Left ventricle myocardium superior (tissue), 1 donor: ENCODE data around the gene SGF29. TPM values are rescaled to one million over a fixed set of nuclear protein-coding genes. Genes with fewer than 3 reads are reported as not detected.
"Not testable (repeated sequence)": the region's sequence is repeated elsewhere in the genome, so short reads cannot be mapped to it uniquely, and the experiment has no call there.

Experiments
- ATAC-seq: fragments of 200-7000 bp; cut with Tn5 transposase; one replicate; pipeline ENCODE4 v1.9.1; 2020; ENCODE audit warnings: mild to moderate bottlenecking, moderate library complexity
- DNase-seq: peaks from one replicate; pipeline ENCODE4 v3.0.0-alpha.2; 2020
- intact Hi-C: fragments of 100-400 bp; cut with micrococcal nuclease; formaldehyde crosslinking; loops from one replicate; pipeline ENCODE4 v1.11.0; 2022
- total RNA-seq: library from RNA; stranded (reverse); fragmentation: NEBNext Ultra II Directional; extraction: Animal tissue kit (Norgen Biotek cat#: 25700); gene quantifications from one replicate; pipeline ENCODE4 v1.2.1, GENCODE V29; 2021
- donor health status: DM: no; HTN: yes; CAD: no; lungs with severe emphysema.

Gene SGF29
- total RNA-seq, 1 donor from 2014 or later = 20.4 TPM

DNA sequence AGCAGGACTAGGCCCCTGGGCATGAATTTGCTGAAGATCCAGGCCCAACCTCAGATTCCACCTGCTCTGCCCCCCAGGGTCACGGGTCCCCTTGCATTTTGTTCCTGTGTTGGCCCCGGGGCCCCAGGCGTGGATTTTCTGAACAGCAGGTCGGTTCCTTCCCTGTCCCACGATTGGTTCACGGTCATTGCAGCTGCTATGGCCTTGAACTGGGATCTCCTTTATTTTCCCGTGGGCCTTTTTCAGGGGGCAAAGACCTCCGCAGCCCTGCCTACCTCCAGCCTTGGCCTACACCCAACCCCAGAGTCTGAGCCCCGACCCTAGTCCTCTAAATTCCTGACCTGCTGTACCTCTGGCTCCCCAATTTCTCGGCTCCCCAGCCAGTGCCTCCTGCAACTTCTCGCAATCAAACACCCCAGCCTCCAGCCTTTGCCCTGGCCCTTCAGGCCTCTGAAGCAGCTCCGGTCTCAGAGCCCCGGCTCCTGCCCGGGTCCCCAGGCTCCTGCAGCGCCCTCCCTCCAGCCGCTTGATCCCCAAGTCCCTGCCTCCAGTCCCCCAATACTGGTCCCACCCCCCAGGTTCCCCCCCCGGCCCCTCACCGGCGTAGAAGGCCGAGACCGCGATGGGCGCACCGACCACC, 68.9 kb downstream of the SGF29 start:
- peak; percentile 44 for ATAC-seq
- DNase-seq, intact Hi-C loops: not testable (repeated sequence)

DNA sequence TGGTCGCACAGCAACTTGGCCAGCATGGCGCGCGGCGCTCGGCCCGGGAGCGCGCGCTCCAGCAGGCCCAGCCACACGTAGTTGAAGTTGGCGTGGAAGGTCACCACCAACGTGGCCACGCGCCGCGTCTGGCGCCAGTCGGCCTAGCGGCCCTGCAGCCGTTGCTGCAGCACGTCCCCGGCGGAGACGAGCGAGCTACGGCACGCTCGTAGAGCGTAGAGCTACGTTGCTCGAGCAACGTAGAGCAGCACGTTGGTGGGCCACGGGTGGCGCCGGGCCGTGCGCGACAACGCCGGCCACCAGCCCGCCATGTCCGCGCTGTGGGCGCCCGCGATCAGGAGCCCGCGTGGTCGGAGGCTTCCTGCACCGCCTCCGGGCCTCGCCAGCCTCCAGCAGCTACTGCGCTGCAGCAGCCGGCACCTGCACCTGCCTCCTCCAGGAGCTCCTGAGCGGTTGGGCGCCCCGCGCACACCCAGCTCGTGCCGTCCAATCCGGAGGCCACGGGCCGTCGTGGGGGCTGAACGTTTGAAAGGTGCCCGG, 69.5 kb downstream of the SGF29 start:
- intact Hi-C loops = no loop called here
- DNase-seq (peak; percentile 63), ATAC-seq (peak; percentile 90)

DNA sequence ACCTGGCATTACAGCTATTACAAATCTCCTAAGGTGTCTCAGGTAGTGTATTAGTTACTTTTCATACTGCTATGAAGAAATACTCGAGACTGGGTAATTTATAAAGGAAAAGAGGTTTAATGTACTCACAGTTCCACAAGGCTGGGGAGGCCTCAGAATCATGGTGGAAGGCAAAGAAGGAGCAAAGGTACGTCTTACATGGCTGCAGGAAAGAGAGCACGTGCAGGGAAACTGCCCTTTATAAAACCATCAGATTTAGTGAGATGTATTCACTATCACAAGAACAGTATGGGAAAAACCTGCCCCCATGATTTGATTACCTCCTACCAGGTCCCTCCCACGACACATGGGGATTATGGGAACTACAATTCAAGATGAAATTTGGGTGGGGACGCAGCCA, 77.2 kb downstream of the SGF29 start:
- ATAC-seq, DNase-seq, intact Hi-C loops: not testable (repeated sequence)

- intact Hi-C loops, ATAC-seq, DNase-seq: not testable (repeated sequence)
Measured at GRCh38 chr16:28636093-28636823, 82.5 kb downstream of the SGF29 start.

DNA sequence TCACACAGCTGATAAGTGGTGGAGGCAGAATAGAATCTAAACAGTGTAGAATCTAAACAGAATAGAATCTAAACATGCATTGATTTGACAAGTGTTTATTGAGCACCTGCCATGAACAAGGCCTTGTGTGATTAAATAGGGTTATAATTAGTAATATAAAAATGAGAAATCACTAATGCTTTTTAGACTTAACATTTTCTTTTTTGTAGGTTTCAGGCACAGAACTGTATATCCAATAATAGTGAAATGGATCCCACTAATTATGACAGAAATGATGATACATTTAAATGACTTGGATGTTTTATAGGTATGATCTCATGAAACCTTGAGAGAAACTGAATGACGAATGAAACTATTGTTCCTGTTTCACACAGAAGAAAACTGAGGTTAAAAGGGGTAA, 84.0 kb downstream of the SGF29 start, which contains the start of gene NPIPB8:
TSS of gene NPIPB8 (plus strand) at position 301 of the 400 bp plus-strand sequence. CDS start 296 bp downstream, outside the sequence.
- ATAC-seq, intact Hi-C loops: not testable (repeated sequence)

GRCh38 chr16:28638359-28638758, 84.6 kb downstream of the SGF29 start:
- ATAC-seq, intact Hi-C loops, DNase-seq: not testable (repeated sequence)

More for the DNA sequence above, 84.0 kb downstream of the SGF29 start, which contains the start of gene NPIPB8:
- DNase-seq = not testable (repeated sequence)

DNA sequence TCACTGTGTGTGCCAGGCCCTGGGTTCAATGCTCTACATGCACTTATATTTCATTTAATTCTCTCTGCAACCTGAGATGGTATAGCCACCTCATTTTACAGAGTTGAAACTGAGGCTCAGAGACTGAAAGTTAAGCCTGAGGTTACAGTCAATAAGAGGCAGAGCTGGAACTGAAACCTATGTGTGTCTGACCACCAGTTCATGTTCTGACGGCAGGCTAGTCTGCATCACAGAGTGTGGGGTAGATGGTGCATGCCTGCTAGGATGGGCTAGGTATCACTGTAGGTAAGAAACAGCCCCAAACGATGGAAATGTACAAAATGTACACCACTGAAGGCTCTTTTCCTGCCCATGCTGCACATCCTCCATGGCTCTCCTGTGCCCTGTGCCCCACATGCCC, 86.2 kb downstream of the SGF29 start:
- DNase-seq, intact Hi-C loops, ATAC-seq: not testable (repeated sequence)

Other genes with a start within 250 kb of the SGF29 start
- gene NPIPB6, start 190.4 kb upstream of the SGF29 start, total RNA-seq = 0.40 TPM
- 28.2 TPM for gene EIF3CL, start 150.1 kb upstream of the SGF29 start, total RNA-seq
- not detected for gene NPIPB7, start 81.6 kb upstream of the SGF29 start, total RNA-seq
- gene CLN3, start 61.8 kb upstream of the SGF29 start, total RNA-seq = 13.4 TPM
- gene APOBR, start 59.3 kb upstream of the SGF29 start, total RNA-seq = 0.47 TPM
- not detected for gene IL27, start 47.1 kb upstream of the SGF29 start, total RNA-seq
- gene NUPR1, start 14.9 kb upstream of the SGF29 start, total RNA-seq = 37.2 TPM
- 1.1 TPM for gene SULT1A2, start 43.1 kb downstream of the SGF29 start, total RNA-seq
- gene SULT1A1, start 56.1 kb downstream of the SGF29 start, total RNA-seq = 15.5 TPM
- not detected for gene NPIPB8, start 84.1 kb downstream of the SGF29 start, total RNA-seq
- gene EIF3C, start 157.5 kb downstream of the SGF29 start, total RNA-seq = 433 TPM
- gene NPIPB9, start 197.9 kb downstream of the SGF29 start, total RNA-seq = 0.30 TPM